CD14-positive monocyte (primary cell): ENCODE measurements around the gene PHACTR2. TPM values are rescaled to one million over a fixed set of nuclear protein-coding genes. Genes with fewer than 3 reads are reported as not detected.
"Not testable (repeated sequence)": the region's sequence is repeated elsewhere in the genome, so short reads cannot be mapped to it uniquely, and the experiment has no call there.

ENCODE experiments used
- DNase-seq, 3 donors: peaks; one replicate each; pipeline ENCODE4 v3.0.0-alpha.2; 2011 to 2022
- H2AFZ ChIP-seq: 2 replicates; pipeline ENCODE4 v1.6.0; 2012; ENCODE audit warnings: mild to moderate bottlenecking, low read depth, low read length, inconsistent platforms; ENCODE audit not compliant: insufficient read depth, poor library complexity, severe bottlenecking
- H3K27ac ChIP-seq, 2 donors: 1 replicate in 1 of 2; 2 replicates in 1 of 2; pipeline ENCODE4 v1.5.1; 2012 to 2013; ENCODE audit warnings: low read length in 2 of 2, control low read depth in 1 of 2, inconsistent platforms in 1 of 2, low read depth in 1 of 2, mild to moderate bottlenecking in 1 of 2
- H3K27me3 ChIP-seq, 2 donors: one replicate each; pipeline versions ENCODE4 v1.6.0 to v1.6.1; 2011 to 2013; ENCODE audit warnings: low read length in 2 of 2; ENCODE audit not compliant: control insufficient read depth in 2 of 2, insufficient read depth in 2 of 2
- H3K36me3 ChIP-seq, 2 donors: replicated peaks in 1 of 2; 1 replicate in 1 of 2; 2 replicates in 1 of 2; pipeline versions ENCODE4 v1.5.1 to v1.6.1; 2012 to 2013; ENCODE audit warnings: low read length in 2 of 2, control low read depth in 1 of 2, inconsistent platforms in 1 of 2, mild to moderate bottlenecking in 1 of 2; ENCODE audit not compliant: insufficient read depth in 2 of 2, control insufficient read depth in 1 of 2
- H3K4me1 ChIP-seq, 2 donors: 1 replicate in 1 of 2; 2 replicates in 1 of 2; pipeline versions ENCODE4 v1.5.1 to v1.6.1; 2012 to 2013; ENCODE audit warnings: low read length in 2 of 2, control low read depth in 1 of 2, inconsistent platforms in 1 of 2, mild to moderate bottlenecking in 1 of 2, moderate library complexity in 1 of 2; ENCODE audit not compliant: insufficient read depth in 2 of 2, control insufficient read depth in 1 of 2
- H3K4me2 ChIP-seq: replicated peaks from 2 replicates; pipeline ENCODE3; 2012; ENCODE audit warnings: low read length, moderate library complexity, mild to moderate bottlenecking; ENCODE audit not compliant: poor library complexity, severe bottlenecking; ENCODE audit errors: extremely low read depth
- H3K4me3 ChIP-seq, 3 experiments: fragments of 200-600 bp in 1 of 3; sonication (generic) in 1 of 3; replicated peaks in 1 of 3; 1 replicate in 2 of 3; 2 replicates in 1 of 3; pipeline ENCODE4 v1.5.1; 2011 to 2013; ENCODE audit warnings: low read length in 3 of 3, mild to moderate bottlenecking in 3 of 3, control low read depth in 2 of 3, low read depth in 2 of 3, inconsistent platforms in 1 of 3, moderate library complexity in 1 of 3
- H3K79me2 ChIP-seq: 2 replicates; pipeline ENCODE4 v1.6.0; 2012; ENCODE audit warnings: mild to moderate bottlenecking, control low read depth, inconsistent platforms, low read length, moderate library complexity; ENCODE audit not compliant: insufficient read depth
- H3K9ac ChIP-seq: 2 replicates; pipeline ENCODE4 v1.6.0; 2017; ENCODE audit warnings: low read length, mild to moderate bottlenecking; ENCODE audit not compliant: insufficient read depth, poor library complexity, severe bottlenecking
- H3K9me3 ChIP-seq, 2 donors: replicated peaks in 1 of 2; 1 replicate in 1 of 2; 2 replicates in 1 of 2; pipeline versions ENCODE4 v1.5.1 to v1.6.1; 2012 to 2013; ENCODE audit warnings: low read length in 2 of 2, control low read depth in 1 of 2; ENCODE audit not compliant: control insufficient read depth in 1 of 2, insufficient read depth in 1 of 2
- H4K20me1 ChIP-seq: 2 replicates; pipeline ENCODE4 v1.6.0; 2012; ENCODE audit warnings: mild to moderate bottlenecking, low read length, control low read depth, moderate library complexity; ENCODE audit not compliant: insufficient read depth
- H3K27ac Mint-ChIP-seq, 7 donors: one replicate each; pipeline ENCODE4 v1.8.0; 2020; ENCODE audit warnings: mild to moderate bottlenecking in 7 of 7, mixed read lengths in 7 of 7, moderate library complexity in 6 of 7, inconsistent platforms in 2 of 7
- H3K27me3 Mint-ChIP-seq, 3 donors: one replicate each; pipeline ENCODE4 v1.8.0; 2021 to 2022; ENCODE audit warnings: low read depth in 3 of 3, mild to moderate bottlenecking in 3 of 3, mixed read lengths in 3 of 3, moderate library complexity in 3 of 3, inconsistent platforms in 1 of 3
- H3K36me3 Mint-ChIP-seq, 2 donors: one replicate each; pipeline ENCODE4 v1.8.0; 2020; ENCODE audit warnings: mixed read lengths in 2 of 2, inconsistent platforms in 1 of 2, mild to moderate bottlenecking in 1 of 2
- H3K4me1 Mint-ChIP-seq: one replicate; pipeline ENCODE4 v1.8.0; 2020; ENCODE audit warnings: mild to moderate bottlenecking, mixed read lengths
- H3K4me3 Mint-ChIP-seq, 2 donors: one replicate each; pipeline ENCODE4 v1.8.0; 2020; ENCODE audit warnings: mild to moderate bottlenecking in 2 of 2, mixed read lengths in 2 of 2, moderate library complexity in 1 of 2
- H3K9me3 Mint-ChIP-seq, 7 donors: one replicate each; pipeline ENCODE4 v1.8.0; 2020 to 2022; ENCODE audit warnings: mixed read lengths in 7 of 7, mild to moderate bottlenecking in 6 of 7, moderate library complexity in 6 of 7, inconsistent platforms in 2 of 7
- WGBS: methylation state at CpG from one replicate; pipeline ENCODE4 v1.1.5; 2013; ENCODE audit warnings: missing lambda C conversion rate; ENCODE audit not compliant: insufficient coverage; 5-methylcytosine and 5-hydroxymethylcytosine counted together
- intact Hi-C, 2 donors: fragments of 100-400 bp; cut with micrococcal nuclease; formaldehyde crosslinking; loops; one replicate each; pipeline versions ENCODE4 v1.15.0 to v1.15.1; 2023
- polyA plus RNA-seq, 3 donors: library from polyadenylated mRNA; depleted of rRNA in 1 of 3; unstranded in 2 of 3; stranded (reverse) in 1 of 3; fragments of 300-500 nt in 2 of 3; fragments of >200 nt in 1 of 3; fragmentation: Illumina TruSeq in 2 of 3; gene quantifications; 1 replicate in 2 of 3; 2 replicates in 1 of 3; pipeline ENCODE4 v1.2.3, GENCODE V29; 2012 to 2021
- TF ChIP-seq, protein P1 (sequence below): fragments of 200-600 bp; IDR thresholded peaks from one replicate; pipeline ENCODE4 v1.8.0; 2022; ENCODE audit warnings: antibody characterized with exemption, mild to moderate bottlenecking

Gene PHACTR2
- polyA plus RNA-seq, 3 donors: 9.6 to 11.6 (median 11.2) TPM

DNA sequence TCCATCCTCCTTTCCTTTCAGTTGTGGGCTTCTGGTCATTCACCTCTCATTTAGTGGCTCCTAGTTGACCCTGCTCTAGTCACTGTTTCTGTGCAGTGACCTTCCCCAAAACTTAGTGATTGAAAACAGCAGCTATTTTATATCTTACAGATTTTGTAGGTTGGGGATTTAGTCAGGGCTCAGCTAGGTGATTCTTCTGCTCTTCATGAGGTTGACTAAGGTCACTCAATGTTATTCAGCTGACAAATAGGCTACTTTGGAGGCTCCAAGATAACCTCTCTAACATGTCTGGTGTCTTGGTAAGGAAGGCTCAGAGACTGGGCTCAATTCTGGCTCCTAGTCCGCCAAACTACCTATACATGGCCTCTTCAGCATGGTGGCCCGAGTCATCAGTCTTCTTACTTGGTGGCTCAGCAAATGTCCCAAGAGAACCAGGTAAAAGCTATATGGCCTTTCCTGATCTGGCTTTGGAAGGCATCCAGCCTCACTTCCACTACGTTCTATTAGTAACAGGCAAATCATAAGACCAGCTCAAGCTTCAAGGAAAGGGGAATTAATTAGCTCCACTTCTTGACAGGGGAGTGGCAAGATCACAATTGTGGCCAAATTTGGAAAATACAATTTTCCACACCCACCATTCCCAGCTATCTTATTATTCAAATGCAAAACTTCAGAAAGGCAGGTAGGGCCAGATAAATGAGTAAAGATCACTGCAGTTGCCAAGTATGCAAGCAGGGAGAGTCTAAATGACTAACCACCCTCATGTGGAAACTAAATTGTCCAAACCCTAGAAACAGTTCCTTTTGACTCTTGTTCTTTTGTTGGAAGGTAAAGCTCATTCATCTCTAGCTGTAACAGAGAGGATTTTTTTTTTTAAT is 114.9 kb downstream of the PHACTR2 start:
- TF ChIP-seq, protein P1, sequence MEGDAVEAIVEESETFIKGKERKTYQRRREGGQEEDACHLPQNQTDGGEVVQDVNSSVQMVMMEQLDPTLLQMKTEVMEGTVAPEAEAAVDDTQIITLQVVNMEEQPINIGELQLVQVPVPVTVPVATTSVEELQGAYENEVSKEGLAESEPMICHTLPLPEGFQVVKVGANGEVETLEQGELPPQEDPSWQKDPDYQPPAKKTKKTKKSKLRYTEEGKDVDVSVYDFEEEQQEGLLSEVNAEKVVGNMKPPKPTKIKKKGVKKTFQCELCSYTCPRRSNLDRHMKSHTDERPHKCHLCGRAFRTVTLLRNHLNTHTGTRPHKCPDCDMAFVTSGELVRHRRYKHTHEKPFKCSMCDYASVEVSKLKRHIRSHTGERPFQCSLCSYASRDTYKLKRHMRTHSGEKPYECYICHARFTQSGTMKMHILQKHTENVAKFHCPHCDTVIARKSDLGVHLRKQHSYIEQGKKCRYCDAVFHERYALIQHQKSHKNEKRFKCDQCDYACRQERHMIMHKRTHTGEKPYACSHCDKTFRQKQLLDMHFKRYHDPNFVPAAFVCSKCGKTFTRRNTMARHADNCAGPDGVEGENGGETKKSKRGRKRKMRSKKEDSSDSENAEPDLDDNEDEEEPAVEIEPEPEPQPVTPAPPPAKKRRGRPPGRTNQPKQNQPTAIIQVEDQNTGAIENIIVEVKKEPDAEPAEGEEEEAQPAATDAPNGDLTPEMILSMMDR: no peak
- Mint-ChIP-seq H3K36me3 (peaks cover 66 to 78% of the 10 kb centered on the region in 2 donors), H3K27ac (no peak overlapping the region), H3K9me3 (peaks cover 5 to 22% (median 9%) of the 10 kb centered on the region in 7 donors), H3K4me3 (no peak overlapping the region), H3K27me3 (no peaks in the 10 kb centered on the region), H3K4me1 (no peaks in the 10 kb centered on the region)
- no peak overlapping the region for H3K4me3 ChIP-seq
- no peak for DNase-seq
- no CpG with 5 or more reads among the region's 3 CpGs for WGBS
- H3K4me1 ChIP-seq: no peaks in the 10 kb centered on the region
- peaks cover 19 to 80% of the 10 kb centered on the region in 2 donors for H3K36me3 ChIP-seq
- intact Hi-C loops: no loop called here
- H4K20me1 ChIP-seq: no peaks in the 10 kb centered on the region
- no peaks in the 10 kb centered on the region for H3K27me3 ChIP-seq
- no peak overlapping the region for H3K27ac ChIP-seq
- no peaks in the 10 kb centered on the region for H3K79me2 ChIP-seq
- no peaks in the 10 kb centered on the region for H3K9me3 ChIP-seq
- no peak overlapping the region for H3K9ac ChIP-seq
- H3K4me2 ChIP-seq: no peak overlapping the region
- no peak overlapping the region for H2AFZ ChIP-seq

DNA sequence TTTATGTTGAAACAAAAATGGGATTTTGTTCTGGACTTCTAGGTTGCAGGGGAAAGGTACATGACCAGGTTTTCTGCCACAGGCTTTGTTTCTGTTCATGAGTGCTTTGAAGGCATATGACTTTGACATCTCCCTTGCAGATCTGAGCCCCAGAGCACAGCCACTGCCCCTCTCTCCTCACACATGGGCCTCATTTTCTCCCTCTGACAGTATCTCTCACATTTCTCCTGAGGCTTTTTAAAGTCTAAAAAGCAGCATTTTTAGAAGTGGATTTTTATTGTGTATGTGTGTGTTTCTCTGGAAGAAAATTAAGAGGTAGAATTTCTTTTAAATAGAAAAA is 115.5 kb downstream of the PHACTR2 start:
- Histone ChIP-seq H3K9me3 (no peaks in the 10 kb centered on the region), H3K4me2 (no peak overlapping the region), H3K79me2 (no peaks in the 10 kb centered on the region), H3K36me3 (peaks cover 19 to 78% of the 10 kb centered on the region in 2 donors), H4K20me1 (no peaks in the 10 kb centered on the region), H3K27me3 (no peaks in the 10 kb centered on the region), H3K4me3 (no peak overlapping the region), H3K4me1 (no peaks in the 10 kb centered on the region), H3K9ac (no peak overlapping the region), H2AFZ (no peak overlapping the region), H3K27ac (no peak overlapping the region)
- H3K4me1 Mint-ChIP-seq: no peaks in the 10 kb centered on the region
- H3K9me3 Mint-ChIP-seq: peaks cover 8 to 23% (median 14%) of the 10 kb centered on the region in 7 donors
- intact Hi-C loops: no loop called here
- no peaks in the 10 kb centered on the region for H3K27me3 Mint-ChIP-seq
- H3K27ac Mint-ChIP-seq: peak overlapping the region in 1 of 7 donors; percentile 52
- peaks cover 72 to 81% of the 10 kb centered on the region in 2 donors for H3K36me3 Mint-ChIP-seq
- H3K4me3 Mint-ChIP-seq: no peak overlapping the region
- TF ChIP-seq, protein P1: no peak
- no peak for DNase-seq

DNA sequence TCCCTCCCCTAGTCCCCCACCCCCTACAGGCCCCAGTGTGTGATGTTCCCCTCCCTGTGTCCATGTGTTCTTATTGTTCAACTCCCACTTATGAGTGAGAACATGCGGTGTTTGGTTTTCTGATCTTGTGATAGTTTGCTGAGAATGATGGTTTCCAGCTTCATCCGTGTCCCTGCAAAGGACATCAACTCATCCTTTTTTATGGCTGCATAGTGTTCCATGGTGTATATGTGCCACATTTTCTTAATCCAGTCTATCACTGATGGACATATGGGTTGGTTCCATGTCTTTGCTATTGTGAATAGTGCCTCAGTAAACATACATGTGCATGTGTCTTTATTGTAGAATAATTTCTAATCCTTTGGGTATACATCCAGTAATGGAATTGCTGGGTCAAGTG is 118.8 kb downstream of the PHACTR2 start:
- H2AFZ ChIP-seq, H3K27me3 Mint-ChIP-seq, intact Hi-C loops, H3K4me3 Mint-ChIP-seq, H3K4me1 Mint-ChIP-seq, H3K79me2 ChIP-seq, H3K4me1 ChIP-seq, DNase-seq, H3K9ac ChIP-seq, H3K27me3 ChIP-seq, H3K27ac ChIP-seq, H3K4me3 ChIP-seq, H3K27ac Mint-ChIP-seq, H4K20me1 ChIP-seq, H3K4me2 ChIP-seq, H3K9me3 ChIP-seq: not testable (repeated sequence)
- Mint-ChIP-seq H3K36me3 (peaks cover 69 to 83% of the 10 kb centered on the region in 2 donors), H3K9me3 (peaks cover 20 to 36% (median 33%) of the 10 kb centered on the region in 7 donors)
- peaks cover 2 to 51% of the 10 kb centered on the region in 2 donors for H3K36me3 ChIP-seq
- no CpG with 5 or more reads among the region's 2 CpGs for WGBS
